NCI-H526 treated with DMSO at 0.1 percent for 48 hours (cell line): ENCODE measurements around the gene SPAG9.
"Not testable (repeated sequence)": the region's sequence is repeated elsewhere in the genome, so short reads cannot be mapped to it uniquely, and the experiment has no call there.

Experiments used
- DNase-seq: peaks from one replicate; lab custom pipeline; 2025; lab: John Stamatoyannopoulos, UW

Gene SPAG9

DNA sequence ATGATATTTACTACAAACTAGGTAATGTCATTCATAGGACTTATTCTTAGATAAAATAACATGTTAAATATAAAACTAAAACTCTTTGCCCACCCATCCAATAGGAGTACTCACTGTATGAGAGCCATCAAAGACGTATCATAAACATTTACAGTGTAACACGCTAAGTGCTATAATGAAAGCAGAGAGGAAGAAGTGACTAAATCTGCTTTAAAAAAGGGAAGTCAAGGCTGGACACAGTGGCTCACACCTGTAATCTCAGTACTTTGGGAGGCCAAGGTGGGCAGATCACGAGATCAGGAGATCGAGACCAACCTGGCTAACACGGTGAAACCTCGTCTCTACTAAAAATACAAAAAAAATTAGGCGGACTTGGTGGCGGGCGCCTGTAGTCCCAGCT is 32.4 kb downstream of the SPAG9 start:
- DNase-seq = no peak

GRCh38 chr17:51087072-51087757 is 33.5 kb downstream of the SPAG9 start:
- DNase-seq = no peak

- no peak for DNase-seq
These were observed 35.4 kb downstream of the SPAG9 start for GRCh38 chr17:51085150-51085805.

GRCh38 chr17:51083981-51084380 is 36.7 kb downstream of the SPAG9 start:
- DNase-seq = no peak

GRCh38 chr17:51083364-51083763 is 37.3 kb downstream of the SPAG9 start:
- not testable (repeated sequence) for DNase-seq

DNA sequence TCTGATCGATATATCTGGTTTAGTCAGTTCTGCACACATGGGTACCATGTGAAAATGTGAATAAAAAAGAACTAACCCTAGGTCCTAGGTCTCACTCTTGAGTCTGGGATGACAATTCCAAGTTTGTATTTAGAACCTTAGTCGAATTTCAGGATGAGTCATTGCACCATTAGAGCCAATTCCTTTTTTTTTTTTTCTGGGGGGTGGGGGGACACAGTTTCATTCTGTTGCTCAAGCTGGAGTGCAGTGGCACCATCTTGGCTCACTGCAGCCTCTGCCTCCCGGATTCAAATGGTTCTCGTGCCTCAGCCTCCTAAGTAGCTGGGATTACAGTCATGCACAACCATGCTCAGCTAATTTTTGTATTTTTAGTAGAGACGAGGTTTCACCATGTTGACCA is 41.6 kb downstream of the SPAG9 start:
- DNase-seq = no peak

GRCh38 chr17:51078009-51078592 is 42.6 kb downstream of the SPAG9 start:
- DNase-seq = no peak

GRCh38 chr17:51076821-51077220 is 43.8 kb downstream of the SPAG9 start:
- no peak for DNase-seq

- DNase-seq = no peak
These were observed 49.1 kb downstream of the SPAG9 start for GRCh38 chr17:51071556-51071955.

DNA sequence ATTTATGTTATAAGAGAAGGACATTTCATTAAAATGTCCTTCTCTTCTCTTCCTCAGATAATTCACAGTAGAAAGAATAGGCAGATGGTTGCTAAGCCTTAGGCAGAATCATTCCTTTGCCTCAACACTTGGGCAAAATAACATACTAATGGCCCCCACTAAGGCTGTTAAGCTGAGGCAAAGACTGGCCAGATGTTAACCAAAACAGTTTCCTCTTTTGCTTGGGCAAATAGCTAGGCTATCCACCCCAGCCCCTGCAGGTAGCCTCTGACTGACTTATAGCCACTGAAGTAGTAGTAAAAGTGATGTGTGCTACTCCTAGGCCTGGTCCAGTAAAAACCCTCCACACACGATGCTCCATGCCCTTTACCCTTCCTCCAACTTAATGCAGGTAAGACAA is 55.2 kb downstream of the SPAG9 start:
- DNase-seq = no peak

DNA sequence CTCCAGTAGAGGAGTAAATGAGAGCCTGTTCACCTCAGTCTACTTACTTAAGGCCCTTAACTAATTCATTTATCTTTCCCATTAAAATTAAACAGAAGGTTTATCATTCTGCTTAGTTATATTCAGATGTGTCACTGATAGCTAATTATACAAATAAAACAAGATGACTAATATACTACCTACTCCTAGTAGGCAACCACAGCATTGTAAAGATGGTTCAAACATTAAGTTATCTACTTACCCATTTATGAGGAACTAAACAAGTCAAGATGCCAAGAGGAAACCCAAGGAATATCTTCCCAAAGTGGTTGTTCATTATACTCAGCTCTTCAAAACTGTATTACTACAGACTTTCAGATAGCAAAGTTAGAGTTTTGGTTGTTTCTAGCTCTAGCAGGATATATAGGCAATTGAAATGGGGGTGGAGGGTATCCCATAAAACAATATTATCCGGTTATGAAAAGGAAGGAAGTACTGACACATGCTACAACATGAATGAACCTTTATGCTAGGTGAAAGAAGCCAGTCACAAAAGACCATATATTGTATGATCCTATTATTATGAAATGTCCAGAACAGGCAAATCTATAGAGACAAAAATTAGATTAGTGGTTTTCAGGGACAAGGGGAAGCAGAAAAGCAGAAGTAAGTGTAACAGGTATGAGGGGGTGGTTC is 56.5 kb downstream of the SPAG9 start:
- no peak for DNase-seq

GRCh38 chr17:51060396-51060795 is 60.3 kb downstream of the SPAG9 start:
- no peak for DNase-seq

DNA sequence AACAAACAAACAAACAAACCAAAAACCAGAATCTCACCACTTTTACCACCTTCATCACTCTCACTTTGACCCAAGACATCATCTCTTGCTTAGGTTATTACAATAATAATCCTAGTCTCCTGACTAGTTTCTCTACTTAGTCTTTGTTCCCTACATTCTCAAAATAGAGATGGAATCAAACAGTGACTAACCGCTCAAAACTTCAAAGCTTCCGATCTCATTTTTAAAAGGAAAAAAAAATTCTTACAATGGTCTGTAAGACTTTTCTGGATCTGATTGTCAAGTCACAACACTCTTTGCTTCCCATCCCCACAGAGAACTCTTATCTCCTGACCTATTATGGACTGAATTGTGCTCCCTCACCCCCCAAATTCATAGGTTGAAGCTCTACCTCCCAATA is 60.9 kb downstream of the SPAG9 start:
- DNase-seq = no peak

GRCh38 chr17:51057534-51057933 is 63.1 kb downstream of the SPAG9 start:
- peak; percentile 84 for DNase-seq

DNA sequence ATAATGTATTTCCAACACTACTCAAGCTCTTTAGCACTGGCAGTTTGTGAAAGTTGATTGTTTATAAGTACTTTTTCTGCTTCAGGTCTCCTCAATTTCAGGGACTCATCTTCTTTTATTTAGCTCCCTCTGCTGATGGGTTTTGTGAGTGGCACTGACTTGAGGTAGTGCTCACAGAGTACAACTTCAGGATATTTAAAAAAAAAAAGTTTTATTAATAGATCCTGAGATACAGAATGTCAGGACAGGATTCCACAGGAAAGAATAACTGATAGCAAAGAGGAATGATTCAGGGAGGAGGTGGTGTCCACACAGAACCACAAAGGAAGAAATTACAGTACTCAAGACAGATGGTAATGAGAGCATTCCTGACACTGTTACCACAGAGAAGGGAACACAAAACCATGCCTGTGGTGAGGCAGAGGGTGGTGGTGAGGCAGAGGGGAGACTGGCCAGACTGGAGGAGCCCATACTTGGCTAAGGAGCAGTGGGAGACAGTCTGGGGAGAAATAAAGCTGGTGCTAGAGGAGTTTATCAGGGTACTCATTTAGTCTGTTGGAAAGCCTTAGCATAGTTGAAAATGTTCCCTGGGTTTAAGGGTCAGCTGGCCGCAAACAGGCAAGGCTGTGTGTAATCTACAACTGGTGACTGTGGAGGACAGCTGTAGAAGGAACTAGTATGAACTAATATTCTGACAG is 63.7 kb downstream of the SPAG9 start:
- peak; percentile 39 for DNase-seq

DNA sequence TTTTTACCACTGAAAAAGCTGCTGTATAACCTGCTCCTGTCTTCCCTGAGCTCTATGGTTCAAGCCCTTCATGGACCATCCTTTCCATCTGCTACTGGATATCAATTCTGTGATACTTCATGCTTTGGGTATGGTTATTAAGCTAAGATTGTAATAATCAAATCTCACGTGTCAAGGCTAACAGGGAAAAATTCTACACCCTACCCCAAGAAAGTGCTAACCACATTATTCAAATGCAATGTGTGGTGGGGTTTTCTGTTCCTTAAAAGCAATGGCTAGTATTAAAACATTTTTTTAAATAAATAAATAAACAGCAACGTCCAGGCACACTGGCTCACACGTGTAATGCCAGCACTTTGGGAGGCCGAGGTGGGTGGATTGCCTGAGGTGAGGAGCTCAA is 65.9 kb downstream of the SPAG9 start:
- no peak for DNase-seq

- no peak for DNase-seq
These were observed 68.4 kb downstream of the SPAG9 start for GRCh38 chr17:51052235-51052634.

DNA sequence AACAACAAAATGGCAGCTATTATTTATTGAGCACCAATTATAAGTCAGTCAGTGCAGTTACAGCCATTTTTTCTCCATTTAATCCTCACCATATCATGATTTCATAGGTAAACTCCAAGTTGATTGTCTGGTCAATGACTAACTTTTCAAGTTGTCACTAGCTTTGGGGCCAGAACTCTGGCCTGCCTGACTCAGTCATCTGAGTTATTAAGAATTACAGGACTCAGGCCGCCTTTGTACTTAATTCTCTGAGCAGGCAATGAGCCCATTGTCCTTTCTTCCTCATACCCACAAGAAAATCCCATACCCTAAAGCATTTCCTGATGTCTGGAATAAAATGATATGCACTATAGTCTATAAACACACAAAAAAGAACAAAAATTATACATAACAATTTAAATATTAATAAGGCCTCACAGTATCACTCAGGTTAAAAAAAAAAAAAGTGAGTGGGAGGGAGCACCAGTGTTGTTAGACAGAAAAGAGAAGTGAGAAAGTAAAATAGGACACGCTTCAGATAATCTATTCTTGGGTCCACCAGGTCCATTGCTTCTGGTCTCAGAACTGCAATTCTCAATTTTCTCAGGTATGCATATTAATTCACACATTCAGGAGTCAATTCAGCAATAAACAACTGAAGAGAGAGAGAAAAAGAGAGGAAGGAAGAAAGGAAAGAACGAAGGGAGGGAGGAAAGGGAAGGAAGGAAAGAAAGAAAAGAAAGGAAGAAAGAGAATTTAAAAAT is 70.2 kb downstream of the SPAG9 start:
- DNase-seq = no peak

DNA sequence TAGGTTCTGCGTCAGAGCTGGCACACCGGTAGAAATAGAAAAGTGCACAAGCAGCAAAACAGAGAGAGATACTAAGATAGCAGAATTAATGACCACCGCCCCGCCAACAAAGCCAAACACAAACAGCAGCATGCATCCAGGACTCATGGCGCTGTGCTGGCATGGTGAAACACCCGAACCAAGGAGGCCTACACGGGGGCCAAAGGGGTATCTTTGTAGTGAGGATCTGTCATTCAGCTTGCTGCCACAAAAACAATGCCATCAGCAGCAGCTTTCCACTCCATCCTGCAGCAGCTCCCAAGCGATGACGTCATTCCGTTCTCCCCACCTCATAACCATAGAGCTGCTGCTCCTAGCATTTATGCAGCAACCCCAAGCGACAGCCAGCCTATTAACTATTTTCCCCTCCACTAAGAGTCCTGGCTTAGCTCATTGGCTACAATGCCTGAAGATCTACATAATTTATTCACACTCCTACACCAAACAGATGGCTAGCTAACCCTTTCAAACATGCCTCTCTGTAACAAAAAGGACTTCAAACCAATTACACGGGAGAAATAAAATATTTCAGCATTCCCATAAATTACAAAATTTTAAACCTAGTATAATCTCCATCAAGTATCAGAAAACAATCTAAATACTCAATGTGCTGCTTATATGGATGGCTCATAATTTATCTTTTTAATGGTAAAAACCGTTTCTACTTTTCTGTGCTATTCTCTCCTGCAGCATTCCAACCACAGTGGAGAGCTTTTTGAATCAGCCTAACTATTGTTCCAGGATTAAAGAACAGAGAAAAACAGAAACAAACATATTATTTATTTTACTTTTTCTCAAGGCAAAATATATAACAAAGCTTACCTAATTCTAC is 73.9 kb downstream of the SPAG9 start:
- peak; percentile 48 for DNase-seq

DNA sequence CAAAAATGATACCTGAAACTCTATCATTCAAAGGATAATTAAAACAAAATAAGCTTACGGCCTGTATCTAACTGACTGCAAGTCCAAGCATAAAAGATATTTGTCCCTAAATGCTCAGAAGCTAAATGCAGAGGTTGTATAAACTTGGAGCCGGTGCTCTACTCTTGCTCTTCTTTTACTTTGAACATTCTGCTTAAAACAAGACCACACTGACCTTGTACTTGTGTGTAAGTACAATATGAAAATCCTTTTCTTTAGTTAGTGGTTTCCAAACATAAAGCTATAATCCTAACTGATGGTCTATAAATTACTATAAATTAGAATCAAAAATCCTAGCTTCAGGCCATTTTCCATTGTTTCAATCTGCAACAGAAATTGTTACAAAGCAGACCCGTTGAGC is 74.6 kb downstream of the SPAG9 start:
- DNase-seq = no peak

- DNase-seq = no peak
These were observed 75.0 kb downstream of the SPAG9 start for GRCh38 chr17:51045621-51046020.
